Measurements from ENCODE around the gene NAT9. TPM values are rescaled to one million over a fixed set of nuclear protein-coding genes. Genes with fewer than 3 reads are reported as not detected.

Gene NAT9
- total and polyA plus RNA-seq, 11 donors = 7.9 to 36.6 (median 18.2) TPM

GRCh38 chr17:74818291-74818938 is 42.3 kb upstream of the NAT9 start:
- intact Hi-C loops (cut with DNase I) = loop anchor here in 1 of 10 donors (10.0 kb wide), 1 partner anchor 216 kb away; no protein-coding TSS in a partner anchor
- H3K36me3 ChIP-seq = peaks cover 0 to 52% (median 12%) of the 10 kb centered on the region in 9 donors
- TF ChIP-seq POLR2A (IDR thresholded peaks at IDR 0.05) (no peak), CTCF (IDR thresholded peaks at IDR 0.05) (no peak)
- no peaks in the 10 kb centered on the region for H3K27me3 ChIP-seq
- no peak overlapping the region for H3K27ac ChIP-seq
- ATAC-seq = no peak
- 91 to 97% (median 95%) methylated on average over 16 of the region's 16 CpGs for WGBS, 4 donors
- no peak overlapping the region for H3K4me3 ChIP-seq
- peaks cover 0 to 11% (median 5%) of the 10 kb centered on the region in 12 donors for H3K4me1 ChIP-seq
- no peaks in the 10 kb centered on the region for H3K9me3 ChIP-seq
- DNase-seq = no peak

- Histone ChIP-seq H3K27me3 (no peaks in the 10 kb centered on the region), H3K4me1 (peaks cover 0 to 24% (median 13%) of the 10 kb centered on the region in 12 donors), H3K4me3 (no peak overlapping the region), H3K36me3 (peaks cover 0 to 52% (median 12%) of the 10 kb centered on the region in 9 donors), H3K9me3 (no peaks in the 10 kb centered on the region), H3K27ac (no peak overlapping the region)
- TF ChIP-seq POLR2A (IDR thresholded peaks at IDR 0.05) (no peak), CTCF (IDR thresholded peaks at IDR 0.05) (no peak)
- WGBS, 4 donors = 88 to 91% (median 89%) methylated on average over 18 of the region's 18 CpGs
- intact Hi-C loops (cut with DNase I) = loop anchor here in 1 of 10 donors (10.0 kb wide), 1 partner anchor 218 kb away; no protein-coding TSS in a partner anchor
- ATAC-seq (no peak), DNase-seq (no peak)
These were observed 40.9 kb upstream of the NAT9 start for GRCh38 chr17:74816905-74817620.

- intact Hi-C loops (cut with DNase I) = loop anchor here in 1 of 10 donors (10.0 kb wide), 1 partner anchor 219 kb away; no protein-coding TSS in a partner anchor
- H3K36me3 ChIP-seq = peaks cover 0 to 46% (median 12%) of the 10 kb centered on the region in 9 donors
- H3K27me3 ChIP-seq = no peaks in the 10 kb centered on the region
- no peak overlapping the region for H3K27ac ChIP-seq
- 79 to 84% (median 83%) methylated on average over 15 of the region's 15 CpGs for WGBS, 4 donors
- no peaks in the 10 kb centered on the region for H3K9me3 ChIP-seq
- H3K4me3 ChIP-seq = no peak overlapping the region
- TF ChIP-seq POLR2A (IDR thresholded peaks at IDR 0.05) (no peak), CTCF (IDR thresholded peaks at IDR 0.05) (peak in 2 of 12 donors; percentile 5 to 8)
- ATAC-seq (no peak), DNase-seq (no peak)
- peaks cover 0 to 35% (median 14%) of the 10 kb centered on the region in 12 donors for H3K4me1 ChIP-seq
These were observed 39.6 kb upstream of the NAT9 start for GRCh38 chr17:74815550-74816370.
